Activated CD8-positive, alpha-beta memory T cell treated with anti-CD3 and anti-CD28 coated beads, Interleukin-2, amount 50 U/mL, for 4 hours (primary cell): Measurements from ENCODE around the gene TEX51.

Experiments used
- DNase-seq: peaks from one replicate; pipeline ENCODE4 v3.0.0-alpha.2; 2020

Gene TEX51

DNA sequence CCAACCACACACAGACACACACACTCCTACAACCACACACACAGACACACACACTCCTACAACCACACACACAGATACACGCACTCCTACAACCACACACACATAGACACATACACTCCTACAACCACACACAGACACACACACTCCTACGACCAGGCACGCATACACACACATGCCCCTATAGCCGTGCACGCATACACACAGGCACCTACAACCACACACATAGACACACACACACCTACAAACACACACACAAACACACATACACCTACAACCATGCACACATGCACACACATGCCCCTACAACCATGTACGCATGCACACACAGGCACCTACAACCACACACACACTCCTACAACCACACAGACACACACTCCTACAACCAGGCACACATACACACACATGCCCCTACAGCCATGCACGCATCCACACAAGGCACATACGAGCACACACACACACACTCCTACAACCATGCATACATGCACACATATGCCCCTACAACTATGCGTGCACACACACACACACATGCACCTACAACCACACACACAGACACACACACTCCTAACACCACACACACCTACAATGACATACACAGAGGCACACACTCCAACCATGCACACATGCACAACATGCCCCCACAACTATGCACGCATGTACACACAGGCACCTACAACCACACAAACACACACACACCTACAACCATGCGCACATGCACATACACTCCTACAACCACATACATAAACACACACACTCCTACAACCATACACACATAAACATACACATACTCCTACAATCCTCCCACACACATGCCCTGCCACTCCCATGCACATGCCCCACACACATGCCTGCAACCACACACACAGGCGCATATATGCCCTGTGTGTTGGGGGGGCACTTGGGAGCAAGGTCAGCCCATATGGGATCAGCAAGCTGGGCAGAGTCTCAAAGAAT, 19.1 kb upstream of the TEX51 start:
- no peak for DNase-seq

DNA sequence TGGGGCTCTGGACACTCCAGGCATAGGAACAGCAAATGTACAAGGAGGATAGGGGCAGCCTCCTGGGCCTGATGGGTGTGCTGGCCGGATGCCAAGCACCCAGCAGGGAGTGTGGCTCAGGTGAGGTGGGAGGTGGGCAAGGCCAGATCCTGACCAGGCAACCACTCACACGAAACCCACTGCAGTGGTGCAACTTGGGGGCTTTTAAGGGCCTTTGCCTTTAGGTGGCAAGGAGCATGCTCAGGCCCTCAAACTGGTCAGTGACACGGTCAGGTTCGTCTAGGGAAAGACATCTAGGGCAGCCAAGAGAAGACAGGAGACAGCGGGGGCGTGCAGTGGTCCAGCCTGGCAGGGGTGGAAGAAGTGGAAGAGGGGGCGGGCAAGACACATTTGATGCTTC, 18.4 kb upstream of the TEX51 start:
- DNase-seq: no peak

DNA sequence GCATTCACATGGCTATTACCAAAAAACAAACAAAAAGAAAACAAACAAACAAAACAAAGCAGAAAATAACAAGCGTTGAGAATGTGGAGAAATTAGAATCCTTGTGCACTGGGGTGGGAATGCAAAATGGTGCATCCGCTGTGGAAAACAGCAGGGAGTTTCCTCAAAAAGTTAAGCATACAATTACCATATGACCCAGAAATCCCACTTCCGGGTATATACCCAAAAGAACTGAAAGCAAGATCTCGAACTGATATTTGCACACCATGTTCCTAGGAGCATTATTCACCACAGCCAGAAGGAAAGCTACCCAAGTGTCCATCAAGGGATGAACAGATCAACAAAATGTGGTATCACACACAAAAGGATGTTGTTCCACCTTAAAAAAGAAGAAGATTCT, 17.9 kb upstream of the TEX51 start:
- DNase-seq: no peak

DNA sequence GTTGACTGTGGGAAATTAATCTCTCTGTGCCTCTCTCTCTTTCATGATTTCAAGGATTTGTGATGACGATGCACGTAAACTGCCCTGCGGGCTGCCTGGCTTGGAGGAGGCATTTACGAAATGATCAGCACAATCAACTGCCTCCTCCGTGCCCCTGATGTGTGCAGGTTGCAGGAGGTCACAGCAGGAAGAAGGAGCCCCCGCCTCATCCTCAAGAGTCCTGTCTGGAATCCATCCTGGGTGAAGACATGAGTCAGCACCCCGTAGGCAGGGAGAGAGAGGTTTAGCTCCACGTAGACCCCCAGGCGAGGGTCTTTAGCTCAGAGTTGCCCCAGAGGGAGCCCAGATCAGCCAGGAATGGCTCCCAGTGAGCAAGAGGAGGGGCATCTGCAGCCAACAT, 17.1 kb upstream of the TEX51 start:
- no peak for DNase-seq

DNA sequence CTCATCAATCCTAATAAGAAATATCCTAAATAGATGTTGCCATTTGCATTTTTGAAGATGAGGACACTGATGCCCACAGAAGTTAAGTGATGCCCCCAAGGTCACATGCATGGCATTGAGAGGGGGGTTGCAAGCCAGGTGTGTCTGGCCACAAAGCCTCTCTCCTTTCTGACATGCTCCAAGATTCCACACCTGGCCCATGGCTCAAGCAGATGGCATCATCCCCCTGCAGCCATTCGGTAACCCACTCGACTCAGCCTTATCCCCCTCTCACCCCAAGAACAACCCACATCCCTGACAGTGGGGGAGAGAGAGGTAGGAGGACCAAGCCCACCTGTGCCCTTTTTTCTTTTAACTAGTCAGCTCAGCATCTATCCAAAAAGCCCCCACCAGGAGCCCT, 16.5 kb upstream of the TEX51 start:
- no peak for DNase-seq

DNA sequence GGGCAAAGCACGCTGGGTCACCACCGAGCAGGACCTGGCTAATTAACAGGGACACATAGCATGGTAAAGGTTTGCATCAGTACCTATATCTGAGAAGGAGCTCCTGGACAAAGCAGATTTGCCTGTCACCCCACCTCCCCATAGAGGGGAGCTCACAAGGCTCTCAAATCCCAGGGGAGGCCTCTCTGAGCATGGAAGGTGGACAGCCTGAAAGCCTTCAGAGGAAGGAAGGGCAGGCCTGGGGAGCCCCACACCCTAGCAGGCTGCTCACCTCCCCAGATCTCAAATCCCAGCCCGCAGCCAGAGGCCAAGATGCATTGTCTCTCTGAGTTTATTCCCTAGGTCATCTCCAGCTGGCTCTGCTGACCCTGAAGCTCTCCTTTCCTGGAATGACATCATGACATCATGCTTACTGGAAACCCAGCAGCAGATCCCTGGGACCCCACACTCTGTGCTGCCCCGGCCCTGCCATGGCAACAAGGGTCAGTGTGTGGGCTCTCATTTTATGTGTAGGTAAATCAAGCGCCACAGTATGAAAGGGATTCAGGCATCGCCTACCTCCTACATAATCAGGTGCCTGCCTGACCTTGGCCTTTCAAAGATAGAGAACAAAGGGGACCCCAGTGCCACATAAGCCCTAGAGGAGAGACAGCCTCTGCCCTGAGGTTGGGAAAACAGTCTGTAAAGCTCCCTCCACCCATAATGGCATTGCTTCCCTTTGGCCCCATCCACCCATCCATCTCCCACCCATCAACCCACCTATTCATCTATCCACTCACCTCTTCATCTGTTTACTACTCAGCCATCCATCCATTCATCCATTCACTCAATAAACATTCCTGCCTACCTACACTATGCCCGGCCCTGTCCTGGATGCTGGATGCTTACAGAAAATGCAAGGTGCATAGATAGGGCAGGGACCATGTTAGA, 15.7 kb upstream of the TEX51 start:
- DNase-seq: no peak

DNA sequence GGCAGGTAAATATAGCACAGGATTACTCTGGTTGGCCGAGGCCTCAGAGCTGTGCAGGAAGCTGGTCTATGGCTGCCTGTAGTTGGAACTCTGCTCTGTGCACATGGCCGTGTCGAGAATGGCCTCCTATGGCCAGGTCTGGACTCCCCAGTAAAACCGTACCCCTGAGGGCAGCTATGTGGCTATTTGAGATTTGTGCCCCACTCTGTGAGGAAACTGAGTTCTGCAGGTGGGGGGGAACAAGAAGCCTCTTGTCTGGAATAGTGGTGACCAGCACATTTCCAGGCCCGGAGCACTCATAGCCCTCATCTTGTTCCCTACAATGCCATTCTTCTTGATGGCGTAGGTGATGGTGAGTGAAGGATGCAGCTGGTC, 15.0 kb upstream of the TEX51 start:
- DNase-seq: no peak

DNA sequence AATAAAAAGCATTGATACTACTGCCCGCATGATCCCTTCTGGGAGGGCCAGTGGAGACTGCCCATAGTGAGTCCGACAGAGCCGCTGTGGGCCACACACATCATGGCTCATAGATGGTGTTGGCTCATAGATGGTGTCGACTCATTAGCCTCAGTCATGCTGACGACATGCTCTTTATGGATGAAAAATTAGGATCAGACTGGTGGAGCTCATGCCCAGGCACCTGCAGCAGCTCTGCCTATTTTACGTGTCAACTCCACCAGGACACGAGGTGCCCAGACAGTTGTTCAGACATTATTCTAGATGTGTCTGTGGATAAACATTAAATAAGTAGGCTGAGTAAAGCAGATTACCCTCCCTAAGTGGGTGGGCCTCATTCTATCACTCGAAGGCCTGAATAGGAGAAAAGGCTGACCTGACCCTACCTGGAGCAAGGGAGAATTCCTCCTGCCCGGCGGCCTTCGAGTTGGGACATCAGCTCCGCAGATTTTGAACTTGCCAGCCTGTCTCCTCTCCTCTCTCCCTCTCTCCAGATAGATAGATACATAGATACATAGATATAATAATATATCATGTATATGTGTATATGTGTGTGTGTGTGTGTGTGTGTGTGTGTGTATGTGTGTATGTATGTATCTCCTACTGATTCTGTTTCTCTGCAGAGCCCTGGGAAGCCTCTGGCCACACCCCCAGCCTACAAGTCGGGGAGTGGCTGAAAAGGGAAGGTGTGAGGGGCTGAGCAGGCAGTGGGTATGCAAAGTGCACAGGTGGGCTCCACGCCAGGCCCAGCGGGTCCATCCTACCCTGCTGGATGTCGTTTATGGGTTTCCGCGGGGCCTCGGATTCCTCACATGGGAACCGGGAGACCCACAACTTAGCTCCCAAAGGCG, 13.6 kb upstream of the TEX51 start:
- no peak for DNase-seq

DNA sequence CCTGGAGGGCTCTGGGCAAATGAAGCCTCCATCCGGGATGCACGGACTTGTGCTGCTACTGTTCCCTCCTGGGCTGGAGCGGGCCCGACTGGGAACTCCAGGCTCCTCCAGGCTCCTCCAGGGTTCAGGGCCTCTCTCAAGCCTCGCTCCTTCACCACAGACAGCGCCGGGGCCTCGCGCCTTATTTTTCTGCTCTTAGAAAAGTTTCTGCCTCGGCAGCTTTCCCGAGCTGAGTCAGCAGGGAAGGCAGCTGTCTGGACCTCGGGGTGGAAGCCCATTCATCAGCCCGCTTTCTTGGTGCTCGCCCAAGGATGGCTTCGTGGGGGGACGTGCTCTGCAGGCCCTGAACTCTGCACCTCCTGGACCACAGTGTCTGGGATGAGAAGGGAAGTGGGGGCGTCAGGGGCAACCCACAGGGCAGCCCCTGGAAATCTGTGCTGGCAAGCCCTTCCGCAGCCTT, 12.9 kb upstream of the TEX51 start:
- no peak for DNase-seq

DNA sequence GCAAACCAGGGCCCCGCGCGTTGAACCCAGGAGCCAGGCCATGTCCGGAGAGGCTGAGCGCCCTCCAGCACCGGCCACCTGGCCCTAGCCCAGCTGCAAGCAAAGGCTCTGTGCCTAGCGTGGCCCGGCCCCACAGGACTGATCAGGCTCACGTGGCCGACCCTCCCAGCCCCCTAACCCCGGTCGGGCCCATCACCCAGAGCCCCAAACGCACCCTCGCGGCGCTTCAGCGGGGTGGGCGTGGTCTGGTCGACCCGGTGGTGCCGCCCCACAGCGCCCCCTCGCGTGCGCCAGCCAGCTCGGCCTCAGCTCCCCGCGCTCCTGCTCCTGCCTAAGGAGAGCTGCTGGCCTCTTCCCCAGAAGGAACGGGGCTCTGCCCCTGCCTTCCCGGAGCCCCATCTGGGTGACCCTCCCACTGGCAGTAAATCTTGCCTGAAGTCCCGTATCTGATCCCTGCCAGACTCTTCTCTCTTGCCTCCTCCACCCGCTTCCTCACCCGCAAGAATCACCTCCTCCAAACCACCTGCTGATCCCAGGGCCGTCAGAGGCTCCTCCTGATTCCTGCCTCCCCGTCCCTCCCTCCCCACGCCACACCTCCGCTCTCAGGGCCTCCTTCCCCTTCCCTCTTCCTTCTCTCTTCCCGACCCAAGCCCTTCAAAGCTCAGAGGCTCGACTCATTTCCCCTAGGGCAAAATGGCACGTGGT, 12.3 kb upstream of the TEX51 start:
- DNase-seq: peak; percentile 30

DNA sequence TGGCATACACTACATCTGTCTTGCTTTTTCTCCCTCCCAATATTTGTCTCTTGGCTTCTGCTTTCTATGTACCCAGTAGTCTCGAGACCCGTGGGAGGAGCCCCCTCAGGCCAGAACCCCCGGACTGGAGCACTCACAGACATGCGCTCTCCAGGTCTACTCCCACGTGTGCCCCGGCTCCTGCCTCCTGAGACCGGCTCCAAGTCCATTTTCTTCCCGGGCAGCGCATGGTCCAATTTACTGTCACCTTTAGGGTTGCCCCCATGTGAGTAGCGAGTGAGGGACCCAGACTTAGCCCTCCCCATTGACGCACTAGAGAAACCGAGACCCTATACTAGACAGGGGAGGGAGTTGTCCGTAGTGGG, 11.8 kb upstream of the TEX51 start:
- no peak for DNase-seq

DNA sequence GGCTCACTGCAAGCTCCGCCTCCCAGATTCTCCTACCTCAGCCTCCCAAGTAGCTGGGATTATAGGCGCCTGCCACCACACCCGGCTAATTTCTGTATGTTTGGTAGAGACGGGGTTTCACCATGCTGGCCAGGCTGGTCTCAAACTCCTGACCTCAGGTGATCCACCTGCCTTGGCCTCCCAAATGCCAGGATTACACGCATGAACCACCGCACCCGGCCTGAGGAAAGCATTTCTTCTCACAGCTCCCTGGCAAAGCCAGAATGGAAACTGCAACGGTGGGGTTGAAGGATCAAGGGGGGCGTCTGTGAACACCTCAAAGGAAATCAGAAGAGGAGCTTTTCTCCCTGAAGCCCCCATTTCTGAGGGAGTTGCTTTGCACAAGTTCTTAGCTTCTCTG, 11.2 kb upstream of the TEX51 start:
- no peak for DNase-seq

DNA sequence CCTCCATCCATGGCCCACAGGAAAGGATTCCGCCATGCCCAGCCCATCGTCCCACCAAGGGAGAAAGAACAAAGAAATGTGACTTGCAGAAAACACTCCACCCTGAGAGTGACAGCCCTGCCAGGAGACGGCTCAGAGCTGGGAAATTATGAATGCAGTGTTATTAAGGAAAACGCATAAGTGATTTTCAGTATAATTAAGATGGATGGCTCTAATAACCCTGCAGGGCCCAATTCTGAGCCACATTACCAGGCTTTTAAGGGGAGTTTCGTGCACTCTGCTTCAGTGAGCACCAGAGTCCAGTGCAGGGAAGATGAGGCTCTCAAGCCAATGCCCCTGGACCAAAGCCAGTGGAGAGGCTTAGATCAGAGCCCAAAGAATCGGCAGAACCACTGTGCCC, 10.6 kb upstream of the TEX51 start:
- no peak for DNase-seq

DNA sequence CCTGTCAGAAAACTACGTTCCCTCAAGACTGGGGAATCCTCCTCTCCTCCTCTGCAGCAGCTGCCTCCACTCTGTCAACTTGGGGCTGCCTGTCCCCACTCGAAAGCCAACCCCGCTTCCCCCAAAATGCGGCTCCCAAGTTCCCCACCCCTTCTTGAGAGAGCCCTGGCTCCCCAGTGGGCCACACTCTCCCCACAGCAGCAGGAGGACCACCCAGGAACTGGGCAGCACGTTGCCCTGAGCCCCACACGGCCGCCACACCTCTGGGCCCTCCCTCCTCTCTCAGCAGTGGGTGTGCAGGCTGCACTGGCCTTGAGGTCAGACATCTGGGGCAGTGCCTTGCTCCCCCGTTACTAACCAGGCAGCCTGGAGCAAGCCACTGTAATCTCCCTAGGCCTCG, 9.6 kb upstream of the TEX51 start:
- no peak for DNase-seq

DNA sequence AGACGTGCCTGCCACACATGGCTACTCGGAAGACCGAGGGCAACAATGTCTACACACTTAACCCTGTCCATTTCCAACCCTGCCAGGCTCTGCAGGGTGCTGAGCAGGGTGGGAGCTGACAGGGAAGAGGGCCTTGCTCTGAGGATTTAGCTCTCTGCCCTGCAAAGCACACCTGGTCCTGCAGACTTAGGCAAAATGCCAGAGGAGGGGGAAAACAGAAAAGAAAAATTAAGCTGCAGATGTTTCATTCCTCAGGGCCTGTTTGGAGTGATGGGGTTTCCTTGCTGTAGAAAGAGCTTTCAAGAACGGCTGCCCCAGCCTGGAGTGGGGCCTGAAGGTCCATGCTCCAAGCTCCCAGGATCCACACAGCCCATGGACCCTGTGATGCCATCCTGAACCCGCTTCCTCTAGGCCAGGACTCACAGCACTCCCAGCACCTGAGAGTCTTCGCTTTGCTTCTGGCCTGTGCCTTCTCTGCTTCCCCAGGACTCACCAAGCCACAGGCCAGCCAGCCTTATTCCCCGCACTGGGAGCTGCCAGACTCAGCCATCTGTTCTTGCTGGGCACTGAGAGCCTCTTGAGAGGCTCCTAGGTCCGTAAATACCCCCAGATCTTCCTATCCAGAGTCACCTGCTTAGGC, 9.1 kb upstream of the TEX51 start:
- no peak for DNase-seq

DNA sequence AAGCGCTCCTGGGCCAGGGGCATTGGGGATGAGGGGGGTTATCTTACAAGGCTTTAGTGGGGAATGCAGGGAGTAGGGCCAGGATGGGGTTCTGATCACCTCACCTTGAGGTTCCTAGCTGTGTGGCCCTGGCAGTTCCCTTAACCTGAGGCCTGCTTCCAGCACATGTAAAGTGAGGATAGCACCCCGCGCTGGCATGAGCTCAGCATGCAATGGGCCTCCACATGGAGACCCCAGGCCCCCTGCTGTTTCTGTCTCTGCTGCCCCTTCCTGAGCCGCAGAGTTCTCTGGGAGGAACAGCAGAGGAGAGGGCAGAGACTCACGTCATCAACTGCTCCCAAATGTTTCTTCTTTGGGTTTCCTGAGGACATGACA, 8.6 kb upstream of the TEX51 start:
- DNase-seq: no peak

DNA sequence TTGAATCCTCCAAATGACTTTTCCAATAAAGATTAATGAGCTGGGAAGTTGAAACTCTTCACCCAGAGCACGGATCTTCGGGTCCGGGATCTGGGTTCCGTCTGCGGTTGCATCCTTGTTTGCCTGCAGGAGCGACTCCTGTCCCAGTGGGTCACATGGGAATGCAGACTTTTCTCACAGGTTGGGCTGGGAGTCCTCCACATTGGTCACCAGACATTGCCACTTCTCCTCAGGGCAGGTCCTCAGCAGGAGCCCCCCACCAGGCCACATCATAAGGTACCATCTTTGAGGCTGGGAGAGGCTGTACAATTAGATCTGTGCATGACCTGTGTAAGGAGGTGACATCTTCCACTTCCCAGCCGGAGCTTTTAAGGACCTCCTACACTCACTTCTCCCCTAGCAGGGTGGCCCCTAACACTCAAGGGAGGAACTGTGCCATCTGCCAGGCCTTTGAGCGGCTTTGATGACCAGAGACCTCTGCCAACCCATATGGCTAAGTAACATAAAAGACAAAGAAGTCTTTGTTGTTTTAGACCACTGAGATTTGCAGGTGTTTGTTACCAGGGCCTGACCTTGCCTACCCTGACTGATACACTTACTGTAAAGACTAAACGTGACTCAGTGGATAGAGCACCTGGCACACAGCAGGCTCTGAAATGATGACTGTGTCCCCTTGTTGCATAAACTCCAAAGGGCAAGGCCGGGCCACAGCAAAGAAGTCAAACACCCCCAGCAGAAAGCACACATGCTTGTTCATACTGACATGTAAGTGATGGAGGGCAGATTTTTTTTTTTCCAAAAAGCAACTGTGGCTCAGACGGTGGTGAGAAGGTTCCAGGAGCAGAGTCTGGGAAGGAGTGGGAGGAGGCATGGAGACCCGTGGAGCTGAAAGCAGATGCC, 7.9 kb upstream of the TEX51 start:
- DNase-seq: no peak

DNA sequence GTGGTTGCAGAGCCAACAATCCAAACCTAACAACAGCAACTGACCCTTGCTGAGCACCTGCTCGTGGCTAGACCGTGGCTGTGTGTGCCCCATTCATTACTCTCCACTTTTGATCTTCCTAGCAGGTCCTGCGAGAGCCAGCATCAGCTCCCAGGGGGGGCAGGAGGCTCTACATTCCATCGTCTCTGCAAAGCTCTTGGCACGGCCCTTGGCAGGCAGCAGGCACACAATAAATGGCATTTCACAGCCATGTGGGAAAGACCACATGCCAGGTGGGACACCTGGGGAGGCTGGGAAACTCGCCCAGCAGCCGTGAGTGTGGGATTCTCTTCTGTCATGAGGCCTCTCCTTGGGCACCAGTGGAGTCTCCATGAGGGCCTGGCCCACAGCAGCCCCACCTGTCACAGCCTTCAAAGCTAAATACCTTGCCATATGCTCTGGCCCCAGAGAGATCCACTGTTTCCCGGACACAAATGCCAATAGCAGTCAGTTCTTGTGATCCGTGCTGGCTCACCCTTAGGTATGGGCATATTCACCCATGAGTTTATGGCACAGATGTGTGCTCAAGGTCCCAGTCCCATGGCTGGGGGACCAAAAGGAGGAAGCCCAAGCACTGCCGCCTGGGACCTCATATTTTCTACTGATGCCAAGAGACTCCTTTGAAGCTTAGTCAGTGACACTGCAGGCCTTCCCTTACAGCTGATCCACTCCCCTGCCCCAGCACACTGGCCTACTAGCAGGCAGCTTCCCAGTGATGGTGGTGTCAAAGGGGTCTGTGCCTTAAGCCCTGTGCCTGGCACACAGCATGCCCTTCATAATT, 6.8 kb upstream of the TEX51 start:
- DNase-seq: no peak

DNA sequence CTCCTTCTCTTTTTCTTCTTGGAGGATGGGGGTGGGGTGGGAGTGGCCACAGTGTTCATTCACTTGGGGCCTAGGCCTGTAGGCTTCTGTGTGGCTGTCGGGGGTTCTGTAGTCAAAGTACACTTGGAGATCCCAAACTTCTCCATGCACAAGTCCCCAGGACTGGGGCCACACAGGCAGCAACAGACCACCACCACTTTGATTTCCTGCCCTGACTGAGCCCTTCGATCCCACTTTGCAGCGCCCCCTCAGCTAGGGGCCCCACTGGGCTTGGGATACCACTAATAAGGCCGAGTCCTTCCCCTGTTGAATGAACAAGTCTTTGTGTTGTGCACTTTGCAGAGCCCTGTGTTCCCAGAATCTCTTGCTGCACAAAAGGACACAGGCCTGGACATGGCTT, 5.5 kb upstream of the TEX51 start:
- DNase-seq: no peak

DNA sequence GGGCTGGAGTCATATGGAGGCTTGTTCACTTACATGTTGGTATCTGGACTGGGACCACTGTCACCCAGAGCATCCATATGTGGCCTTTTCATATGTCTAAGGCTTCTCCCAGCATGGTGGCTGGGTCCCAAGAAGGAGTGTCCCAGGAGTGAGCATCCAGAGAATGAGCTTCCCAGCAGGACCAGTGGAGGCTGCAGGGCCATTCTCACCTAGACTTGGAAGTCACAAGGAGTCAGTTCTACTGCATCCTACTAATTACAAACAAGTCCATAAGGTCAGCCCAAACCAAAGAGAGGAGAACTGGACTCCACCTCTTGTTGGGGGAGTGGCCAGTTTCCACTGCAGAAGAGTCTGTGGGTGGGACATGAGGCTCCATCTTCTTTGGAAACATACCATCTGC, 5.1 kb upstream of the TEX51 start:
- DNase-seq: no peak
